ENCODE measurements around the gene CXADR.

Gene CXADR

GRCh38 chr21:17570786-17571185 lies 57.9 kb downstream of the CXADR start:
- WGBS, 2 experiments (ENCODE audit: insufficient coverage in 2 of 2): 92% methylated on average over 2 of the region's 9 CpGs
- H3K36me3 ChIP-seq (ENCODE audit: control insufficient read depth, insufficient read depth, low read length): peaks cover 6% of the 10 kb centered on the region
- H3K27ac ChIP-seq (ENCODE audit: low read depth, low read length, severe bottlenecking): no peak overlapping the region
- no peaks in the 10 kb centered on the region for H3K4me1 ChIP-seq (ENCODE audit: control insufficient read depth, insufficient read depth, low read length, poor library complexity, severe bottlenecking)
- H3K9me3 ChIP-seq (ENCODE audit: control insufficient read depth, low read length): no peaks in the 10 kb centered on the region
- no peak overlapping the region for H3K4me3 ChIP-seq (ENCODE audit: extremely low read depth, insufficient read depth, low read length, poor library complexity, severe bottlenecking)

- Histone ChIP-seq H3K4me1 (ENCODE audit: control insufficient read depth, insufficient read depth, low read length, poor library complexity, severe bottlenecking) (no peaks in the 10 kb centered on the region), H3K4me3 (ENCODE audit: extremely low read depth, insufficient read depth, low read length, poor library complexity, severe bottlenecking) (no peak overlapping the region), H3K36me3 (ENCODE audit: control insufficient read depth, insufficient read depth, low read length) (peaks cover 6% of the 10 kb centered on the region), H3K27ac (ENCODE audit: low read depth, low read length, severe bottlenecking) (no peak overlapping the region), H3K9me3 (ENCODE audit: control insufficient read depth, low read length) (no peaks in the 10 kb centered on the region)
- WGBS, 2 experiments (ENCODE audit: insufficient coverage in 2 of 2): 85 to 94% methylated on average over 5 of the region's 6 CpGs
Measured at GRCh38 chr21:17572431-17572830, 59.6 kb downstream of the CXADR start.

- Histone ChIP-seq H3K4me3 (ENCODE audit: extremely low read depth, insufficient read depth, low read length, poor library complexity, severe bottlenecking) (no peak overlapping the region), H3K4me1 (ENCODE audit: control insufficient read depth, insufficient read depth, low read length, poor library complexity, severe bottlenecking) (no peaks in the 10 kb centered on the region), H3K36me3 (ENCODE audit: control insufficient read depth, insufficient read depth, low read length) (peaks cover 4% of the 10 kb centered on the region), H3K9me3 (ENCODE audit: control insufficient read depth, low read length) (no peaks in the 10 kb centered on the region), H3K27ac (ENCODE audit: low read depth, low read length, severe bottlenecking) (no peak overlapping the region)
- 92 to 100% methylated on average over 1 to 2 of the region's 5 CpGs for WGBS, 2 experiments (ENCODE audit: insufficient coverage in 2 of 2)
Measured at GRCh38 chr21:17575076-17575475, 62.2 kb downstream of the CXADR start.

- Histone ChIP-seq H3K4me3 (ENCODE audit: extremely low read depth, insufficient read depth, low read length, poor library complexity, severe bottlenecking) (no peak overlapping the region), H3K9me3 (ENCODE audit: control insufficient read depth, low read length) (no peaks in the 10 kb centered on the region), H3K27ac (ENCODE audit: low read depth, low read length, severe bottlenecking) (no peak overlapping the region), H3K4me1 (ENCODE audit: control insufficient read depth, insufficient read depth, low read length, poor library complexity, severe bottlenecking) (no peaks in the 10 kb centered on the region), H3K36me3 (ENCODE audit: control insufficient read depth, insufficient read depth, low read length) (no peaks in the 10 kb centered on the region)
- WGBS, 2 experiments (ENCODE audit: insufficient coverage in 2 of 2): no CpG with 5 or more reads among the region's 5 CpGs
Measured at GRCh38 chr21:17576080-17576835, 63.4 kb downstream of the CXADR start.

GRCh38 chr21:17577701-17578100 lies 64.9 kb downstream of the CXADR start:
- H3K4me1 ChIP-seq (ENCODE audit: control insufficient read depth, insufficient read depth, low read length, poor library complexity, severe bottlenecking): no peaks in the 10 kb centered on the region
- 100% methylated on average over 1 of the region's 1 CpG; no CpG with 5 or more reads in 1 of the 2 experiments for WGBS, 2 experiments (ENCODE audit: insufficient coverage in 2 of 2)
- H3K36me3 ChIP-seq (ENCODE audit: control insufficient read depth, insufficient read depth, low read length): no peaks in the 10 kb centered on the region
- H3K9me3 ChIP-seq (ENCODE audit: control insufficient read depth, low read length): no peaks in the 10 kb centered on the region
- H3K27ac ChIP-seq (ENCODE audit: low read depth, low read length, severe bottlenecking): no peak overlapping the region
- H3K4me3 ChIP-seq (ENCODE audit: extremely low read depth, insufficient read depth, low read length, poor library complexity, severe bottlenecking): no peak overlapping the region

- H3K4me1 ChIP-seq (ENCODE audit: control insufficient read depth, insufficient read depth, low read length, poor library complexity, severe bottlenecking): no peaks in the 10 kb centered on the region
- no peak overlapping the region for H3K27ac ChIP-seq (ENCODE audit: low read depth, low read length, severe bottlenecking)
- H3K36me3 ChIP-seq (ENCODE audit: control insufficient read depth, insufficient read depth, low read length): no peaks in the 10 kb centered on the region
- no peaks in the 10 kb centered on the region for H3K9me3 ChIP-seq (ENCODE audit: control insufficient read depth, low read length)
- WGBS, 2 experiments (ENCODE audit: insufficient coverage in 2 of 2): 100% methylated on average over 2 of the region's 2 CpGs; no CpG with 5 or more reads in 1 of the 2 experiments
- no peak overlapping the region for H3K4me3 ChIP-seq (ENCODE audit: extremely low read depth, insufficient read depth, low read length, poor library complexity, severe bottlenecking)
Measured at GRCh38 chr21:17578162-17578561, 65.3 kb downstream of the CXADR start.

- no peaks in the 10 kb centered on the region for H3K4me1 ChIP-seq (ENCODE audit: control insufficient read depth, insufficient read depth, low read length, poor library complexity, severe bottlenecking)
- 82 to 83% methylated on average over 1 of the region's 2 CpGs for WGBS, 2 experiments (ENCODE audit: insufficient coverage in 2 of 2)
- no peaks in the 10 kb centered on the region for H3K36me3 ChIP-seq (ENCODE audit: control insufficient read depth, insufficient read depth, low read length)
- H3K9me3 ChIP-seq (ENCODE audit: control insufficient read depth, low read length): no peaks in the 10 kb centered on the region
- H3K27ac ChIP-seq (ENCODE audit: low read depth, low read length, severe bottlenecking): no peak overlapping the region
- no peak overlapping the region for H3K4me3 ChIP-seq (ENCODE audit: extremely low read depth, insufficient read depth, low read length, poor library complexity, severe bottlenecking)
Measured at GRCh38 chr21:17578876-17579275, 66.0 kb downstream of the CXADR start.

GRCh38 chr21:17580319-17580718 lies 67.5 kb downstream of the CXADR start:
- Histone ChIP-seq H3K4me3 (ENCODE audit: extremely low read depth, insufficient read depth, low read length, poor library complexity, severe bottlenecking) (no peak overlapping the region), H3K36me3 (ENCODE audit: control insufficient read depth, insufficient read depth, low read length) (no peaks in the 10 kb centered on the region), H3K27ac (ENCODE audit: low read depth, low read length, severe bottlenecking) (no peak overlapping the region), H3K4me1 (ENCODE audit: control insufficient read depth, insufficient read depth, low read length, poor library complexity, severe bottlenecking) (no peaks in the 10 kb centered on the region), H3K9me3 (ENCODE audit: control insufficient read depth, low read length) (no peaks in the 10 kb centered on the region)
- 90 to 94% methylated on average over 5 to 6 of the region's 8 CpGs for WGBS, 2 experiments (ENCODE audit: insufficient coverage in 2 of 2)

- H3K27ac ChIP-seq (ENCODE audit: low read depth, low read length, severe bottlenecking): no peak overlapping the region
- H3K4me3 ChIP-seq (ENCODE audit: extremely low read depth, insufficient read depth, low read length, poor library complexity, severe bottlenecking): no peak overlapping the region
- H3K9me3 ChIP-seq (ENCODE audit: control insufficient read depth, low read length): no peaks in the 10 kb centered on the region
- no peaks in the 10 kb centered on the region for H3K4me1 ChIP-seq (ENCODE audit: control insufficient read depth, insufficient read depth, low read length, poor library complexity, severe bottlenecking)
- 86 to 100% methylated on average over 2 of the region's 3 CpGs for WGBS, 2 experiments (ENCODE audit: insufficient coverage in 2 of 2)
- H3K36me3 ChIP-seq (ENCODE audit: control insufficient read depth, insufficient read depth, low read length): no peaks in the 10 kb centered on the region
Measured at GRCh38 chr21:17583898-17584297, 71.1 kb downstream of the CXADR start.

GRCh38 chr21:17585875-17586450 lies 73.1 kb downstream of the CXADR start:
- H3K36me3 ChIP-seq (ENCODE audit: control insufficient read depth, insufficient read depth, low read length): no peaks in the 10 kb centered on the region
- no peaks in the 10 kb centered on the region for H3K4me1 ChIP-seq (ENCODE audit: control insufficient read depth, insufficient read depth, low read length, poor library complexity, severe bottlenecking)
- H3K4me3 ChIP-seq (ENCODE audit: extremely low read depth, insufficient read depth, low read length, poor library complexity, severe bottlenecking): no peak overlapping the region
- H3K9me3 ChIP-seq (ENCODE audit: control insufficient read depth, low read length): no peaks in the 10 kb centered on the region
- no CpG with 5 or more reads among the region's 3 CpGs for WGBS, 2 experiments (ENCODE audit: insufficient coverage in 2 of 2)
- no peak overlapping the region for H3K27ac ChIP-seq (ENCODE audit: low read depth, low read length, severe bottlenecking)

- Histone ChIP-seq H3K4me3 (ENCODE audit: extremely low read depth, insufficient read depth, low read length, poor library complexity, severe bottlenecking) (no peak overlapping the region), H3K9me3 (ENCODE audit: control insufficient read depth, low read length) (no peaks in the 10 kb centered on the region), H3K27ac (ENCODE audit: low read depth, low read length, severe bottlenecking) (no peak overlapping the region), H3K4me1 (ENCODE audit: control insufficient read depth, insufficient read depth, low read length, poor library complexity, severe bottlenecking) (no peaks in the 10 kb centered on the region), H3K36me3 (ENCODE audit: control insufficient read depth, insufficient read depth, low read length) (peaks cover 20% of the 10 kb centered on the region)
- 86 to 95% methylated on average over 4 of the region's 4 CpGs for WGBS, 2 experiments (ENCODE audit: insufficient coverage in 2 of 2)
Measured at GRCh38 chr21:17590430-17590829, 77.6 kb downstream of the CXADR start.

All from mesodermal cell (in vitro differentiated cells).